ENCODE data around the gene B4GALT1.

GRCh38 chr9:33186457-33187168, 19.5 kb upstream of the B4GALT1 start:
- no peak for TF ChIP-seq PKNOX1 (IDR thresholded peaks at IDR 0.05)
- TF ChIP-seq SP1 (IDR thresholded peaks at IDR 0.05) = no peak
- no peak for TF ChIP-seq L3MBTL2 (conservative IDR thresholded peaks at IDR 0.05)
- TF ChIP-seq HDGF (IDR thresholded peaks at IDR 0.05; ENCODE audit: borderline replicate concordance) = no peak
- TF ChIP-seq BHLHE40 (IDR thresholded peaks at IDR 0.05; ENCODE audit: borderline replicate concordance) = no peak
- no peak for TF ChIP-seq FOXK2 (IDR thresholded peaks at IDR 0.05)

Data from HEK293T (cell line).